HEK293 (cell line): Measurements from ENCODE around the gene LMO1.

Experiments used
- CTCF ChIA-PET: fragments of 350-600 bp; formaldehyde crosslinking; extraction: SDS; loops from one replicate; lab custom pipeline; 2021; ENCODE audit warnings: antibody characterized with exemption; lab: Yijun Ruan, JAX
- POLR2A ChIA-PET: fragments of 300-600 bp; formaldehyde crosslinking; extraction: SDS; loops from one replicate; lab custom pipeline; 2020; ENCODE audit warnings: antibody characterized with exemption, inconsistent platforms; lab: Yijun Ruan, JAX
- H3K27ac ChIP-seq: fragments of 200-500 bp; sonication (Bioruptor generic); 2 replicates; pipeline ENCODE4 v1.5.1; 2014; ENCODE audit warnings: low read depth, low read length, control low read depth, inconsistent platforms; ENCODE audit errors: extremely low read depth
- H3K36me3 ChIP-seq, 2 experiments: fragments of 200-500 bp in 1 of 2; sonication (Bioruptor generic) in 1 of 2; 1 replicate in 1 of 2; 2 replicates in 1 of 2; pipeline ENCODE4 v1.5.1; 2014 to 2017; ENCODE audit warnings: inconsistent platforms in 2 of 2, low read length in 2 of 2; ENCODE audit not compliant: control insufficient read depth in 2 of 2, insufficient read depth in 1 of 2
- H3K4me1 ChIP-seq: fragments of 200-500 bp; sonication (Bioruptor generic); 2 replicates; pipeline ENCODE4 v1.5.1; 2014; ENCODE audit warnings: mild to moderate bottlenecking, low read length, inconsistent platforms; ENCODE audit not compliant: control insufficient read depth, insufficient read depth
- H3K4me3 ChIP-seq: 2 replicates; pipeline ENCODE4 v1.5.1; 2011; ENCODE audit warnings: low read depth, mild to moderate bottlenecking, control low read depth, low read length, moderate library complexity
- H3K9me3 ChIP-seq: fragments of 200-500 bp; sonication (Bioruptor generic); 2 replicates; pipeline ENCODE4 v1.5.1; 2014; ENCODE audit warnings: low read depth, low read length, inconsistent platforms; ENCODE audit not compliant: control insufficient read depth, insufficient read depth
- ATF2 ChIP-seq: fragments of 450-650 bp; formaldehyde crosslinking; IDR thresholded peaks from 2 replicates; pipeline ENCODE4 v1.5.1; 2016; ENCODE audit warnings: missing biosample characterization, missing genetic modification characterization, low read depth
- BCL11B ChIP-seq: fragments of 450-650 bp; formaldehyde crosslinking; IDR thresholded peaks from 2 replicates; pipeline ENCODE4 v1.5.1; 2016; ENCODE audit warnings: low read depth, missing biosample characterization, missing genetic modification characterization
- KLF9 ChIP-seq: fragments of 450-650 bp; formaldehyde crosslinking; IDR thresholded peaks from 2 replicates; pipeline ENCODE4 v1.5.1; 2016; ENCODE audit warnings: missing biosample characterization, missing genetic modification characterization, low read depth
- OVOL3 ChIP-seq: fragments of 450-650 bp; formaldehyde crosslinking; IDR thresholded peaks from 2 replicates; pipeline ENCODE4 v1.5.1; 2016; ENCODE audit warnings: missing biosample characterization, missing genetic modification characterization
- SCRT2 ChIP-seq: fragments of 450-650 bp; formaldehyde crosslinking; IDR thresholded peaks from 2 replicates; pipeline ENCODE4 v1.5.1; 2016; ENCODE audit warnings: missing biosample characterization, missing genetic modification characterization
- TRIM28 ChIP-seq: IDR thresholded peaks from 2 replicates; pipeline ENCODE4 v1.6.1; 2011; ENCODE audit warnings: low read length, control low read depth, borderline replicate concordance
- TSHZ1 ChIP-seq: fragments of 450-650 bp; formaldehyde crosslinking; IDR thresholded peaks from 2 replicates; pipeline ENCODE4 v1.5.1; 2016; ENCODE audit warnings: missing biosample characterization, missing genetic modification characterization, borderline replicate concordance
- ZBTB20 ChIP-seq: fragments of 450-650 bp; formaldehyde crosslinking; IDR thresholded peaks from 2 replicates; pipeline ENCODE4 v1.5.1; 2016; ENCODE audit warnings: missing biosample characterization, missing genetic modification characterization
- ZIC2 ChIP-seq: fragments of 450-650 bp; formaldehyde crosslinking; IDR thresholded peaks from 2 replicates; pipeline ENCODE4 v1.5.1; 2016; ENCODE audit warnings: missing biosample characterization, missing genetic modification characterization
- ZNF112 ChIP-seq: fragments of 450-650 bp; formaldehyde crosslinking; IDR thresholded peaks from 2 replicates; pipeline ENCODE4 v1.5.0; 2017; ENCODE audit warnings: missing biosample characterization, missing genetic modification characterization
- ZNF2 ChIP-seq: fragments of 450-650 bp; formaldehyde crosslinking; IDR thresholded peaks from 2 replicates; pipeline ENCODE4 v1.5.1; 2016; ENCODE audit warnings: missing biosample characterization, missing genetic modification characterization
- ZNF341 ChIP-seq: fragments of 450-650 bp; formaldehyde crosslinking; IDR thresholded peaks from 2 replicates; pipeline ENCODE4; 2016; ENCODE audit warnings: low read depth, missing biosample characterization, missing genetic modification characterization
- ZNF366 ChIP-seq: fragments of 450-650 bp; formaldehyde crosslinking; conservative IDR thresholded peaks from 2 replicates; pipeline ENCODE4 v1.5.1; 2016; ENCODE audit warnings: missing biosample characterization, missing genetic modification characterization
- ZNF585B ChIP-seq: fragments of 450-650 bp; formaldehyde crosslinking; IDR thresholded peaks from 2 replicates; pipeline ENCODE4 v1.5.1; 2016; ENCODE audit warnings: missing biosample characterization, missing genetic modification characterization
- ZSCAN18 ChIP-seq: fragments of 450-650 bp; formaldehyde crosslinking; IDR thresholded peaks from 2 replicates; pipeline ENCODE4 v1.5.1; 2016; ENCODE audit warnings: missing biosample characterization, missing genetic modification characterization
- TF ChIP-seq, protein P1 (sequence below): fragments of 450-650 bp; formaldehyde crosslinking; IDR thresholded peaks from 2 replicates; pipeline ENCODE4; 2016; ENCODE audit warnings: missing biosample characterization, missing genetic modification characterization
- TF ChIP-seq, protein P2 (sequence below): fragments of 450-650 bp; IDR thresholded peaks from 2 replicates; pipeline ENCODE4 v1.5.1; 2018; ENCODE audit warnings: missing biosample characterization, mild to moderate bottlenecking, missing genetic modification characterization

The LMO1 gene

GRCh38 chr11:8290081-8290810 lies 26.6 kb upstream of the LMO1 start:
- TF ChIP-seq ZNF341 (tag by site-specific recombination) (peak; percentile 83), KLF9 (tag by site-specific recombination) (no peak), TRIM28 (peak; percentile 42; the same call in 1 of the 2 replicates), ZNF2 (no peak), ZBTB20 (tag by site-specific recombination) (peak; percentile 7; the same call in 1 of the 2 replicates), ZIC2 (tag by site-specific recombination) (peak; percentile 38; the same call in 1 of the 2 replicates)
- TF ChIP-seq, all 188 proteins: peak for 4
- no peak overlapping the region for H3K4me3 ChIP-seq
- H3K9me3 ChIP-seq = no peaks in the 10 kb centered on the region
- no peaks in the 10 kb centered on the region for H3K4me1 ChIP-seq
- H3K36me3 ChIP-seq = no peaks in the 10 kb centered on the region
- POLR2A ChIA-PET = no interaction called here
- CTCF ChIA-PET = interaction anchor here (0.7 to 1.2 kb wide), 2 partner anchors 39 to 277 kb away, joined by 3 read pairs; no protein-coding TSS in a partner anchor
- no peak overlapping the region for H3K27ac ChIP-seq

DNA sequence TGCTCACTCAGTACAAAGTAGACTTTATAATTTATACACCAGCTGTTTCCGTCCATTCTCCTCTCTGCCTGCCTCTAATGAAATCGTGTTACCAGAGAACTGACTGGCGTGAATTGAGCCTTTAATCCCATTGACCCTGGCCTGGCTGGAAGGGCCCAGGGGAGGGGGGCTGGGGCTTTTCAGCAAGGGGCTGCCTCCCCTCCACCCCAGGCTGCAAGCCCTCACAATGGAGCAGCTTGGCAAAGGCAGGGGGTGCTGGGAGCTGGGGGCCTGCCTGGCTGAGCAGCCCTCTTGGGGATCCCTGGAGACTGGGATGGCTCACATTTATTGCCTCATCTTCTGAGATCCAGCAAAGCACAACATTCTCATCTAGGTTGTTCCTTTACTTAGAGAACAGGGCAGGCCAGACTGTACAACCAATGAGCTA lies 25.8 kb upstream of the LMO1 start:
- Histone ChIP-seq H3K27ac (no peak overlapping the region), H3K4me1 (no peaks in the 10 kb centered on the region), H3K36me3 (no peaks in the 10 kb centered on the region), H3K4me3 (no peak overlapping the region), H3K9me3 (no peaks in the 10 kb centered on the region)
- TF ChIP-seq ZSCAN18 (tag by site-specific recombination) (no peak), ATF2 (tag by site-specific recombination) (no peak), TSHZ1 (tag by site-specific recombination) (no peak), ZNF585B (tag by site-specific recombination) (no peak), SCRT2 (tag by site-specific recombination) (no peak), ZNF366 (tag by site-specific recombination) (no peak), BCL11B (tag by site-specific recombination) (no peak), OVOL3 (tag by site-specific recombination) (no peak), ZNF112 (tag by site-specific recombination) (no peak)
- TF ChIP-seq, protein P1, sequence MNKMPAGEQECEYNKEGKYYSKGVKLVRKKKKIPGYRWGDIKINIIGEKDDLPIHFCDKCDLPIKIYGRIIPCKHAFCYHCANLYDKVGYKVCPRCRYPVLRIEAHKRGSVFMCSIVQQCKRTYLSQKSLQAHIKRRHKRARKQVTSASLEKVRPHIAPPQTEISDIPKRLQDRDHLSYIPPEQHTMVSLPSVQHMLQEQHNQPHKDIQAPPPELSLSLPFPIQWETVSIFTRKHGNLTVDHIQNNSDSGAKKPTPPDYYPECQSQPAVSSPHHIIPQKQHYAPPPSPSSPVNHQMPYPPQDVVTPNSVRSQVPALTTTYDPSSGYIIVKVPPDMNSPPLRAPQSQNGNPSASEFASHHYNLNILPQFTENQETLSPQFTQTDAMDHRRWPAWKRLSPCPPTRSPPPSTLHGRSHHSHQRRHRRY (tag by site-specific recombination) = no peak
- TF ChIP-seq, protein P2, sequence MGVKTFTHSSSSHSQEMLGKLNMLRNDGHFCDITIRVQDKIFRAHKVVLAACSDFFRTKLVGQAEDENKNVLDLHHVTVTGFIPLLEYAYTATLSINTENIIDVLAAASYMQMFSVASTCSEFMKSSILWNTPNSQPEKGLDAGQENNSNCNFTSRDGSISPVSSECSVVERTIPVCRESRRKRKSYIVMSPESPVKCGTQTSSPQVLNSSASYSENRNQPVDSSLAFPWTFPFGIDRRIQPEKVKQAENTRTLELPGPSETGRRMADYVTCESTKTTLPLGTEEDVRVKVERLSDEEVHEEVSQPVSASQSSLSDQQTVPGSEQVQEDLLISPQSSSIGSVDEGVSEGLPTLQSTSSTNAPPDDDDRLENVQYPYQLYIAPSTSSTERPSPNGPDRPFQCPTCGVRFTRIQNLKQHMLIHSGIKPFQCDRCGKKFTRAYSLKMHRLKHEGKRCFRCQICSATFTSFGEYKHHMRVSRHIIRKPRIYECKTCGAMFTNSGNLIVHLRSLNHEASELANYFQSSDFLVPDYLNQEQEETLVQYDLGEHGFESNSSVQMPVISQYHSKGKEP = no peak
- ChIA-PET POLR2A (no interaction called here), CTCF (interaction anchor here (0.6 to 1.2 kb wide), 3 partner anchors 29 to 278 kb away, joined by 3 to 5 read pairs (median 3); no protein-coding TSS in a partner anchor)
